ENCODE measurements around the gene NBAS. TPM values are rescaled to one million over a fixed set of nuclear protein-coding genes. Genes with fewer than 3 reads are reported as not detected.

Gene NBAS
- polyA plus RNA-seq, 1 of the 3 experiments (the other 2 are of a cell fraction) = 12.0 TPM

DNA sequence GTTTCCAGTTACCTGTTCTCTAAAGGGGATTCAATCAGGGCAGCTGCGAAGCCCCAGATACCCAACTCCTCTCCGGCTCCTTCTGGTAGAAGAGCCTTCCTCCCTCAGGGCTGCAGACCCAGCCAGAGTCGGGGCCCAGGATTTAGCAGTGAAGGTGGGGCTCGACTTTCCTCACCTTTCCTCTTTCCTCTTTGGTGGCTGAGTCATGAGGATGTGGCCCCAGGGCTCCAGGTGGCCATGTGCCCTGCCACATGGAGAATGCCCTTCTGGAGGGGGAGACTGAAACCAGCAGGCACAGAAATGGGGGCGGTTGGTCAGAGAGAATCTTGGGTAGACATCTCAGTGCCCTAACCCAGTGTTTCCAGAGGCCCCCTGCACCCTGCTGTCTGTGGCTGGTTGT lies 402.6 kb downstream of the NBAS start (continued):
- no peak for TF ChIP-seq GATA2 (CRISPR knock-in tag; IDR thresholded peaks at IDR 0.05)
- TF ChIP-seq, protein P1, sequence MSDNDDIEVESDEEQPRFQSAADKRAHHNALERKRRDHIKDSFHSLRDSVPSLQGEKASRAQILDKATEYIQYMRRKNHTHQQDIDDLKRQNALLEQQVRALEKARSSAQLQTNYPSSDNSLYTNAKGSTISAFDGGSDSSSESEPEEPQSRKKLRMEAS (IDR thresholded peaks at IDR 0.05; ENCODE audit: low read depth) = no peak
- TF ChIP-seq EZH2phosphoT487 (IDR thresholded peaks at IDR 0.05; ENCODE audit: borderline replicate concordance, low read depth) = no peak
- TF ChIP-seq, protein P2, sequence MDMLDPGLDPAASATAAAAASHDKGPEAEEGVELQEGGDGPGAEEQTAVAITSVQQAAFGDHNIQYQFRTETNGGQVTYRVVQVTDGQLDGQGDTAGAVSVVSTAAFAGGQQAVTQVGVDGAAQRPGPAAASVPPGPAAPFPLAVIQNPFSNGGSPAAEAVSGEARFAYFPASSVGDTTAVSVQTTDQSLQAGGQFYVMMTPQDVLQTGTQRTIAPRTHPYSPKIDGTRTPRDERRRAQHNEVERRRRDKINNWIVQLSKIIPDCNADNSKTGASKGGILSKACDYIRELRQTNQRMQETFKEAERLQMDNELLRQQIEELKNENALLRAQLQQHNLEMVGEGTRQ (IDR thresholded peaks at IDR 0.05; ENCODE audit: borderline replicate concordance, low read depth, low read length) = no peak

DNA sequence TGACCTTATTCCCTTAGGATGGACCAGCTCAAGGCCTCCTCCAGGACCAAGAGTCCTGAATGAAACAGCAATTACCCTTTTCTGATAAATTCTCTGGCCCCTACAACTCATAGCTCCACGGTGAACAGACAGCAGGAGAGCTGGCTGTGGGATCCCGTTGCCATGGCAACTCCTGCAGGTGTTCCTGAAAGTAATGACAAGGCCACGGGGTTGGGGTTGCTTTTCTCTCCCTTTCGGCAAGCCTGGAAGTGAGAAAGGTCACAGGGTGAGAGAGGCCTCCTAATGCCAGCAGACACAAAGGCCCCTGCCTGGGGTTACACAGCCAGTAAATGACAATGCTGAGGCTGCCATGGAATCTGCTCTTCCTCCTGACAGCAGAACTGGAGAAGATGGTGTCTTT lies 403.0 kb downstream of the NBAS start:
- no peak overlapping the region for H3K27ac ChIP-seq (ENCODE audit: low read depth in 2 of 2, low read length in 1 of 2)
- H3K4me3 ChIP-seq (ENCODE audit: low read depth in 2 of 2, low read length in 1 of 2) = no peak overlapping the region
- no peaks in the 10 kb centered on the region for H3F3A ChIP-seq (replicated peaks; ENCODE audit: insufficient read depth)
- no peaks in the 10 kb centered on the region for H3K9me3 ChIP-seq
- H3K27me3 ChIP-seq (ENCODE audit: insufficient read depth) = no peaks in the 10 kb centered on the region
- H3K4me1 ChIP-seq (ENCODE audit: control insufficient read depth in 1 of 2, insufficient read depth in 2 of 2, low read depth in 1 of 2, low read length in 1 of 2) = no peaks in the 10 kb centered on the region; a peak in 1 of 4 replicates
- DNase-seq = no peak
- H3K36me3 ChIP-seq (replicated peaks in 1 of 2; ENCODE audit: control insufficient read depth in 1 of 2, insufficient read depth in 2 of 2, low read length in 1 of 2) = no peaks in the 10 kb centered on the region
- H3K79me2 ChIP-seq (ENCODE audit: insufficient read depth) = no peaks in the 10 kb centered on the region
- CTCF ChIA-PET = interaction anchor here (3.5 kb wide), 1 partner anchor 13 kb away, joined by 18 read pairs; no protein-coding TSS in a partner anchor
- H3K4me2 ChIP-seq = no peak overlapping the region
- WGBS (ENCODE audit: low lambda C conversion rate) = 54% methylated on average over 4 of the region's 4 CpGs
- H4K20me1 ChIP-seq (ENCODE audit: insufficient read depth) = no peaks in the 10 kb centered on the region
- H2AFZ ChIP-seq (ENCODE audit: low read depth) = no peak overlapping the region
- POLR2A ChIA-PET = no interaction called here
- no peak overlapping the region for H3K9ac ChIP-seq
- no peak for TF ChIP-seq RXRA (IDR thresholded peaks at IDR 0.05; ENCODE audit: borderline replicate concordance, low read depth)
- TF ChIP-seq, protein P3, sequence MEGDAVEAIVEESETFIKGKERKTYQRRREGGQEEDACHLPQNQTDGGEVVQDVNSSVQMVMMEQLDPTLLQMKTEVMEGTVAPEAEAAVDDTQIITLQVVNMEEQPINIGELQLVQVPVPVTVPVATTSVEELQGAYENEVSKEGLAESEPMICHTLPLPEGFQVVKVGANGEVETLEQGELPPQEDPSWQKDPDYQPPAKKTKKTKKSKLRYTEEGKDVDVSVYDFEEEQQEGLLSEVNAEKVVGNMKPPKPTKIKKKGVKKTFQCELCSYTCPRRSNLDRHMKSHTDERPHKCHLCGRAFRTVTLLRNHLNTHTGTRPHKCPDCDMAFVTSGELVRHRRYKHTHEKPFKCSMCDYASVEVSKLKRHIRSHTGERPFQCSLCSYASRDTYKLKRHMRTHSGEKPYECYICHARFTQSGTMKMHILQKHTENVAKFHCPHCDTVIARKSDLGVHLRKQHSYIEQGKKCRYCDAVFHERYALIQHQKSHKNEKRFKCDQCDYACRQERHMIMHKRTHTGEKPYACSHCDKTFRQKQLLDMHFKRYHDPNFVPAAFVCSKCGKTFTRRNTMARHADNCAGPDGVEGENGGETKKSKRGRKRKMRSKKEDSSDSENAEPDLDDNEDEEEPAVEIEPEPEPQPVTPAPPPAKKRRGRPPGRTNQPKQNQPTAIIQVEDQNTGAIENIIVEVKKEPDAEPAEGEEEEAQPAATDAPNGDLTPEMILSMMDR (IDR thresholded peaks at IDR 0.05) = no peak
- no peak for TF ChIP-seq FOSL2 (IDR thresholded peaks at IDR 0.05; ENCODE audit: borderline replicate concordance, low read depth)
- no peak for TF ChIP-seq JUND (IDR thresholded peaks at IDR 0.05)
- TF ChIP-seq RAD21 (IDR thresholded peaks at IDR 0.05; ENCODE audit: low read length) = no peak
- TF ChIP-seq, protein P2 (IDR thresholded peaks at IDR 0.05; ENCODE audit: borderline replicate concordance, low read depth, low read length) = no peak
- TF ChIP-seq GATA2 (CRISPR knock-in tag; IDR thresholded peaks at IDR 0.05) = no peak
- TF ChIP-seq FOXM1 (IDR thresholded peaks at IDR 0.05; ENCODE audit: low read depth) = no peak
- TF ChIP-seq, protein P1 (IDR thresholded peaks at IDR 0.05; ENCODE audit: low read depth) = no peak
- no peak for TF ChIP-seq POLR2AphosphoS5 (IDR thresholded peaks at IDR 0.05; ENCODE audit: low read depth, low read length)
- no peak for TF ChIP-seq SIN3A (IDR thresholded peaks at IDR 0.05; ENCODE audit: borderline replicate concordance, low read depth, low read length)
- no peaks in the 10 kb centered on the region for H3K9me2 ChIP-seq

Data from SK-N-SH (cell line).